Inflammatory macrophage treated with lipopolysaccharide for 4 hours (primary cell): ENCODE measurements around the gene HSPG2.
A peak's percentile ranks its signal among the peaks of the same experiment; 100 is the strongest.
"Not testable (repeated sequence)": the region's sequence is repeated elsewhere in the genome, so short reads cannot be mapped to it uniquely, and the experiment has no call there.

ENCODE experiments used
- DNase-seq: peaks from one replicate; pipeline ENCODE4 v3.0.0-alpha.2; 2020

Gene HSPG2

GRCh38 chr1:21937034-21937371 lies at the start of gene HSPG2:
Gene HSPG2, minus strand, starts transcription at chr1:21937310. Its CDS starts 93 bp downstream, at chr1:21937217.
- no peak for DNase-seq

- not testable (repeated sequence) for DNase-seq
These were observed 49.3 kb upstream of the HSPG2 start for GRCh38 chr1:21986386-21986785.

GRCh38 chr1:21985893-21986292 lies 48.8 kb upstream of the HSPG2 start:
- DNase-seq, result not testable (repeated sequence)

GRCh38 chr1:21983539-21983938 lies 46.4 kb upstream of the HSPG2 start:
- DNase-seq, result not testable (repeated sequence)

- not testable (repeated sequence) for DNase-seq
These were observed 45.0 kb upstream of the HSPG2 start for GRCh38 chr1:21982122-21982521.

- not testable (repeated sequence) for DNase-seq
These were observed 44.1 kb upstream of the HSPG2 start for GRCh38 chr1:21981253-21981652.

- not testable (repeated sequence) for DNase-seq
These were observed 43.6 kb upstream of the HSPG2 start for GRCh38 chr1:21980515-21981220.

GRCh38 chr1:21978209-21978608 lies 41.1 kb upstream of the HSPG2 start:
- DNase-seq, result not testable (repeated sequence)

GRCh38 chr1:21976703-21977239 lies 39.7 kb upstream of the HSPG2 start, which contains the start of gene CELA3B:
Gene CELA3B, plus strand, starts transcription at chr1:21977022. Its CDS starts 18 bp downstream, at chr1:21977040.
- DNase-seq, result not testable (repeated sequence)

- DNase-seq, result not testable (repeated sequence)
These were observed 38.2 kb upstream of the HSPG2 start for GRCh38 chr1:21975296-21975695.

- not testable (repeated sequence) for DNase-seq
These were observed 37.6 kb upstream of the HSPG2 start for GRCh38 chr1:21974699-21975098.

- not testable (repeated sequence) for DNase-seq
These were observed 36.8 kb upstream of the HSPG2 start for GRCh38 chr1:21973948-21974347.

- DNase-seq, result not testable (repeated sequence)
These were observed 35.9 kb upstream of the HSPG2 start for GRCh38 chr1:21972973-21973441.

- DNase-seq, result not testable (repeated sequence)
These were observed 33.4 kb upstream of the HSPG2 start for GRCh38 chr1:21970523-21970922.

- not testable (repeated sequence) for DNase-seq
These were observed 32.0 kb upstream of the HSPG2 start for GRCh38 chr1:21969066-21969465.

GRCh38 chr1:21967216-21967615 lies 30.1 kb upstream of the HSPG2 start:
- not testable (repeated sequence) for DNase-seq

- DNase-seq, result peak; percentile 64
These were observed 29.3 kb upstream of the HSPG2 start for GRCh38 chr1:21966247-21967000.

GRCh38 chr1:21963477-21964217 lies 26.5 kb upstream of the HSPG2 start:
- peak; percentile 59 for DNase-seq

GRCh38 chr1:21961799-21962198 lies 24.7 kb upstream of the HSPG2 start:
- DNase-seq, result no peak

- no peak for DNase-seq
These were observed 24.2 kb upstream of the HSPG2 start for GRCh38 chr1:21961337-21961736.

- DNase-seq, result no peak
These were observed 19.8 kb upstream of the HSPG2 start for GRCh38 chr1:21956720-21957552.
